SK-N-MC (cell line): Measurements from ENCODE around the gene BABAM2.

Source experiments
- EZH2 ChIP-seq: fragments of 200-600 bp; sonication (generic); IDR thresholded peaks from one replicate; pipeline ENCODE4 v1.6.1; 2017; ENCODE audit warnings: antibody characterized with exemption
- FOXP2 ChIP-seq: optimal IDR thresholded peaks from 2 replicates; pipeline ENCODE3; 2011; ENCODE audit warnings: mild to moderate bottlenecking, moderate library complexity; ENCODE audit not compliant: insufficient read depth; ENCODE audit errors: extremely low read length, control extremely low read depth
- POLR2AphosphoS5 ChIP-seq: IDR thresholded peaks from 2 replicates; pipeline ENCODE4 v1.6.1; 2012; ENCODE audit warnings: mild to moderate bottlenecking, low read depth, low read length, borderline replicate concordance

- TF ChIP-seq FOXP2 = no peak
- no peak for TF ChIP-seq POLR2AphosphoS5
- TF ChIP-seq EZH2 = no peak
These were observed 431.5 kb downstream of the BABAM2 start for GRCh38 chr2:28322051-28322450.
